Hepatic stellate cell (primary cell): Measurements from ENCODE around the gene CES2.
A peak's percentile ranks its signal among the peaks of the same experiment; 100 is the strongest.
"Not testable (repeated sequence)": the region's sequence is repeated elsewhere in the genome, so short reads cannot be mapped to it uniquely, and the experiment has no call there.

Experiments used
- DNase-seq: peaks from one replicate; pipeline ENCODE4 v3.0.0; 2011; ENCODE audit warnings: low spot score

Gene CES2, protein sequence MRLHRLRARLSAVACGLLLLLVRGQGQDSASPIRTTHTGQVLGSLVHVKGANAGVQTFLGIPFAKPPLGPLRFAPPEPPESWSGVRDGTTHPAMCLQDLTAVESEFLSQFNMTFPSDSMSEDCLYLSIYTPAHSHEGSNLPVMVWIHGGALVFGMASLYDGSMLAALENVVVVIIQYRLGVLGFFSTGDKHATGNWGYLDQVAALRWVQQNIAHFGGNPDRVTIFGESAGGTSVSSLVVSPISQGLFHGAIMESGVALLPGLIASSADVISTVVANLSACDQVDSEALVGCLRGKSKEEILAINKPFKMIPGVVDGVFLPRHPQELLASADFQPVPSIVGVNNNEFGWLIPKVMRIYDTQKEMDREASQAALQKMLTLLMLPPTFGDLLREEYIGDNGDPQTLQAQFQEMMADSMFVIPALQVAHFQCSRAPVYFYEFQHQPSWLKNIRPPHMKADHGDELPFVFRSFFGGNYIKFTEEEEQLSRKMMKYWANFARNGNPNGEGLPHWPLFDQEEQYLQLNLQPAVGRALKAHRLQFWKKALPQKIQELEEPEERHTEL

DNA sequence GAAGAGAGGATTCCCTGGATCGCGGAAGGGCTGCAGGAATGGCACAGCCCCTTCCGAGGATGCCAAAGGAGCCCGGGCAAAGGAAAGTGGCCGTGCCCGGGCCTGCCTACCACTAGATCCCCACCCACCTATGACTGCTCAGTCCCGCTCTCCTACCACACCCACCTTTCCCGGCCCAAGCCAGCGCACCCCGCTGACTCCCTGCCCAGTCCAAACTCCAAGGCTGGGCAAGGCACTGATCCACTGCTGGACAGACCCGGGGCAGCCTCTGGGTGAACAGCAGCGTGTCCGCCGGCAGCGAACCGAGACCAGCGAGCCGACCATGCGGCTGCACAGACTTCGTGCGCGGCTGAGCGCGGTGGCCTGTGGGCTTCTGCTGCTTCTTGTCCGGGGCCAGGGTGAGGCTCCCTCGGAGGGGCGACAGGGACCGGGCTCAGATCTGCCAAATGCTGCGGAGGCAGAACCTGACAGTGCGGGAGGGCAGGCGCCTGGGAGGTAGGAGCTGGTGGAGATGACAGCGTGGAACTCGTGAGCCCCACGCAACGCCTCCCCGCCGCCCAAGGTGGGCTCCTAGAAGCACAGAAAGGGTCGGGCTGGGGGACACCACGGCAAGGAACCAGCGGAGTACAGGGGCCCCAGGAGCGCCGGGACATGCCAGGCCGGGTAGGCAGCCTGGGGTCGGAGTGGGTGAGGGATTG is at the start of gene CES2:
Gene CES2, plus strand, starts transcription at position 203 of the 698 bp plus-strand sequence. Its CDS starts 120 bp downstream, at position 323.
- DNase-seq, result peak; percentile 77

DNA sequence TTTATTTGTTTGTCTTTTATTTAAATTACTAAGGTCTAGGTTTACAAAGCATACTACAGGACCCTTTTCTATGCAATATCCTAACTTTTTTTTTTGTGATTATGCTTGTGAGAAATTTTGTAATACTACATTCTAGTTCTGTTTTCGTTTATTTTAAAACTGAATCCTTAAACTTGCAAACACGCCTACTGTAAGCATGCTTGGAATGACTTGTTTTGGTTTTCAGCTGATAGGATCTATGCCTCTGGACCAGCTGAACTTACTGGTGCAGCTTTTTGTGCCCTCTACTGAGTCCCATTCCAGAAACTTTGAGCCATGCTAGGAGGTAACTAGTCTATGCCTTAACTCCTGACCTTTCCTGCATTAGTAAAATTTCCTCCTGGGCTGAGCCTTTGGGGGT is 49.0 kb upstream of the CES2 start:
- no peak for DNase-seq

DNA sequence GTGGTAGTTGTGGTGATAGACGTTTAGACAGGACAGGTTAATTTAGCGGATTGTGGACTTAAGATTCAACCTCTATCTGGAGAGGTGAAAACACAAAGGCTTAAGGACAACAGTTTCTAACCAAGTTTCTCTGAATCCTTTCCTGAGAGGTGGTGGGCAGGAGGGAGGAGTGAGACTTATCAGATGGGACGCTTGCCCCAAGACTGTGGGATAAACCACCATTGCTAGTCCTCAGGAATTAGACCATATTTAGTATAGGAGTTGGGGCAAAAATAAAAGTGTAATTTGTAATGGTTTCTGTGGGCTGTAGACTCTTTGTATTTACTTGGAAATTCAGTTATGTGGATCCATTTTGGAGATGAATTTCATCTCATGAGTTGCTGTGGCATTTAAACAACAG is 48.4 kb upstream of the CES2 start:
- DNase-seq, result no peak

DNA sequence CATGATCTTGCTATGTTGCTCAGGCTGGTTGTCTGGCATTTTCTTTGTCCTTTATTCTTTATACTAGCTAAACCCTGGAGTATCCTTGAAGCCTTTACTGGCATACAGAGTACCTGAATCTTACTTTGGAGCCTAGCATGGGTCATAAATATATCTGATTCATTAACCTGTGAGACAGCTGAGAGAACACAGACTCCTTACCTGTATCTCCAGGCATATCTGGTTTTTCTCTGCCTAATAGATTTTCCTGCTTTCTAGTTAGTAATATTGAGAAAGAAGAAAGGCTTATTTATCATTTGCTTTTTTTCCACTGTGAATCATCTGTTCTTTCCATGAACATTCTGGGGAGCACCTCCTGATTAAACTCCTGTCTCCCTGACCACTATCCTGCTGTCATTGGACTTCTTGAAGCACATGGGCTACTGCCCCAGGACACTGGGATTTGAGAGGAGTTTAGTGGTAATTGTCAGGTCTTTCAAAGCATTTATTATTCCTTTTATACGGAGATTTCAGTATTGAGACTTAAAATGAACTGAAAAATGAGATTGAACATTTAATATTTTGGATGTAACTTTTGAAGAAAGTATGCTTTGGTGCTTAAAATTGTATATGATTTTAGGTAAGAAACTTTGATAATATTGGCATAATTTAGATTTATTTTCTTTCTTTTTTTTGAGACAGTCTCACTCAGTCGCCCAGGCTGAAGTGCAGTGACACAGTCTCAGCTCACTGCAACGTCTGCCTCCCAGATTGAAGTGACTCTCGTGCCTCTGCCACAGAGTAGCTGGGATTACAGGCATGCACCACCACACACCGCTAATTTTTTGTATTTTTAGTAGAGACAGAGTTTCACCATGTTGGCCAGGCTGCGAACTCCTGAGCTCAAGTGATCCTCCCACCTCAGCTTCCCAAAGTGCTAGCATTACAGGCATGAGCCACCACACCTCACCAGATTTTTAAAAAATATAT is 46.4 kb upstream of the CES2 start:
- DNase-seq, result no peak

DNA sequence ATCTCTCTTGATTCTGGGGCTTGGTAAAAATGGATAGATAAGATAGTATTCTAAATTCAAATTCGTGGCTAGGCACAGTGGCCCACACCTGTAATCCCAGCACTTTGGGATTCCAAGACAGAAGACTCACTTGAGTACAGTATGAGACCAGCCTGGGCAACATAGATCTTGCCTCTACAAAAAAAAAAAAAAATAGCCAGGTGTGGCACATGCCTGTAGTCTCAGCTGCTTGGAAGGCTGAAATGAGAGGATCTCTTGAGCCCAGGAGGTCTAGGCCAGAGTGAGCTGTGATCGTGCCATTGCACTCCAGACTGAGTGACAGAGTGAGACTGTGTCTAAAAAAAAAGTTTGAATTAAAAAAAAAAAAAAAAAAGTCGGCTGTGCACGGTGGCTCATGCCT is 45.7 kb upstream of the CES2 start:
- DNase-seq, result no peak

DNA sequence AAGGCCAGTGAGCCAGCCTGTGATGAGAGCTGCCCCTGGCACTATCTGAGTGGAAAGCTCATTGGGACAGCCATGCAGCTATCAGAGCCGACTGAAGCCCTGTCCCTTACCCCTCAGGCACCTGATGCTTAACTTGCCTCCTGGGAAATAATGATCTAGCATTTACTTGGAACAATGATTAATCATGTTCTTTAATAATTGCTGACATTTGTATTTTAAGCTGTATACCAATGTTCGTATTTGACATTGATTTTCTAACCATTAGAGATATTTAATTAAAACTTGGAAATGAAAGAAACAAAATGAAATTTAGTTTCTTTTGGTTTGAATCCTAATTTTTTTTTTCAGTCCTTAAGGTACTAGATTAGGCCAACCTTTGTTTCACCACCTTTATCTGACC is 44.5 kb upstream of the CES2 start:
- no peak for DNase-seq

DNA sequence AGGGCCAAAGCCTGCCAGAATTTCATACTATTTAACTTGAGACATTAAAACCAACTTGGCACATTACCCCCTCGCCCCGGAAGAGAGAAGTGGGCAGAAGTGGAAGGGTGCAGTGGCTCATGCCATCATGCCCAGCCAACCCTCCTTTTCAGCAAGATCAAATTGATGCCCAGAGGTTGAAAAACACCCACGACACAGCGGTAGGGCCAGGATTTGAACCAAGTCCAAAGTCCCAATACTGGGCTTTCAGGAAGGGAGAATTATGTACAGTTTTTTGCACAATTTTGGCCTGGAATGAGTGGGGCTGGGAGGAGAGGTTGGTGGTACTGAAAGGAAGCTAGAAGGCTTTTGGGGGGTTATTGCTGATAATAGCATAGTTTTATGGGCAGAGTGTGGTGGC is 44.0 kb upstream of the CES2 start:
- no peak for DNase-seq

DNA sequence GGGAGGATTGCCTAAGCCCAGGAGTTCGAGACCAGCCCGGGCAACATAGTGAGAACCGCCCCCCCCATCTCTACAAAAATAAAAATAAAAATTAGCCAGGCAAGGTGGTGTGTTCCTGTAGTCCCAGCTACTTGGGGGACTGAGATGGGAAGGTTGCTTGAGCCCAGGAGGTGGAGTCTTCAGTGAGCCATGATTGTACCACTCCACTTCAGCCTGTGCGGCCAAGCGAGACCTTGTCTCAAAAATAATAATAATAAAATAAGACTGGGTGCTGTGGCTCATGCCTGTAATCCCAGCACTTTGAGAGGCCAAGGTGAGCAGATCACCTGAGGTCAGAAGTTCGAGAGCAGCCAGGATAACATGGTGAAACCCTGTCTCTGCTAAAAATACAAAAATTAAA is 43.5 kb upstream of the CES2 start:
- no peak for DNase-seq

DNA sequence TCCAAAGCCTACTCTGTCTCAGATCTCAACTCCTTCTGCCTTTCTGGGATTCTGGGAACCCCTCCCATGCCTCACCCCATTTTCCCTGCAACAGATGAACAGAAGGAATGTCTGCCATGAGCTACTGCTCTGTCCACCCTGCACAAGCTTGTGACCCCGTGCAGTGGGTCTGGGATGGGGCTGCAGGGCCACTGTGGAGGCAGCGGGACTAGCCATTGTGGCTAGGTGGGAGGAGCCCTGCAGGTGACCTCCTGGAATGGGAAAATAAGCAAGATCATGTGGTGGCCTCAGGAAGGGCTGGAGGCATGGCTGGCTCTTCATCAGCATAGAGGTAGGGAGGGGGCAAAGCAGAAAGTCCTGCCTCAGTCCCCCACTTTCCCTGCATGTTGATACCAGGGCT is 41.3 kb upstream of the CES2 start:
- no peak for DNase-seq

DNA sequence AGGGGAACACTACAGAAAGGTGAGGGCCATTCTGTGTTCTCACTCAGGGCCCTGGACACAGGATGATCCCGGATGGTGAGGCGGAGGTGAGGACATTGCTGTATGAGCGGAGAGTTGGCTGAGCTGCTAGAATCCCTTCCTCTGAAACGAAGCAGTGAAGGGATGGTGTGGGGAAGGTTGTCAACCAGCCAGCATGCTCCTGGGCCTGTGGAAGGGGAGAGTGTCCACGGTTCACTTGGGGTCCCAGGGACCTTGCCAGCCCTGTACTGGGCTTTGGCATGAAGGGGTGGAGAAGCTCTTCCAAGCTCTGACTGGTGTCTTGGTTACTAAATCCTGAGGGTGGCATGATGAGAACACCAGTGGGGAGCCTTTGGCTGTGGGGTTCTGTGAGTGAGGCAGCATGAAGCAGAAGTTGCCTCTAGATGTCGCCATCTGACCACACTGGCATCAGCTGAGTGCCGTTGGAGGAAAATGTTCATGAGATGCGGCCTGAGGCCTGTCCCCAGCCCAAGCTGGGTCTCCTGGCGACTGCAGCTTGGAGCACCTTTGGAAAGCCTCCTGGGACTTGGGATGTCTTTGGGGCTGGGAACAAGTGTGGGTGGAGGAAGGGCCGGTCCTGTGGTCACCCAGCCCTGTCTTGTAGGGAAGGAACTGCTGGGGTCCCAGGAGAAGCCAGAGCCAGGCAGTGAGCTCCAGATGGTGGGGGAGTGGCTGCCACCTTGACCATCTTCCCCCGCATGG is 40.2 kb upstream of the CES2 start:
- DNase-seq, result peak; percentile 65

DNA sequence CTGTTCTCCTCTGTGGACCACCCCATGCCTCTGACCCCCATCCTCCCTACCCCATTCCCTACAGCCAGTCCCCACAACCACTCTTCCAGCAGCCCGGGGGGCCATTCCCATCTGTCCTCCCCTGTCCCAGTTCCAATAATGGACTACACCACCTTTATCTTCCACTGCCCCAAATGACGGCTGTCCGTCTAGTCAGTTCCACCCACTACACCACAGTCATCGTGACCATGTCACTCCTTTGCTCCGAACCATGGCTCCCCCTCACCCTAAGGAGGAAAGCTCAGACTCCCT is 39.7 kb upstream of the CES2 start:
- DNase-seq, result no peak

DNA sequence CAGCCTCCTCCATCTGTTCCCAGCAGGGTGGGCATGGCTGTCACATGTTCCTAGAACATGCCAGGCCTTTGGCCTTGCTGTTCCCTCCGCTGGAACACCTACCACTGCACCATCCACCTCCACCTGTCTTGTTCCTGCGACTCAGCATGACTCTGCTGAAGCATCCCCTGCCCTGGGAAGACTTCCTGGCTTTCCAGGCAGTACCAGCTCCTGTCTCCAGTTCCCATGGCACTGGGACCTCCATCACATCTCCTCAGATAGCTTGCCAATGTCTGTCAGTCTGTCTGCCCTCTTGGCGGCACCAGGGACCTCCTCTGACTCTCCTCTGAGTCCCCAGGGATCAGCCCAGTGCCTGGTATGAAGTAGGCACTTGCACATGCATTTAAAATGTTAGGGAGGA is 39.3 kb upstream of the CES2 start:
- DNase-seq, result peak; percentile 2

DNA sequence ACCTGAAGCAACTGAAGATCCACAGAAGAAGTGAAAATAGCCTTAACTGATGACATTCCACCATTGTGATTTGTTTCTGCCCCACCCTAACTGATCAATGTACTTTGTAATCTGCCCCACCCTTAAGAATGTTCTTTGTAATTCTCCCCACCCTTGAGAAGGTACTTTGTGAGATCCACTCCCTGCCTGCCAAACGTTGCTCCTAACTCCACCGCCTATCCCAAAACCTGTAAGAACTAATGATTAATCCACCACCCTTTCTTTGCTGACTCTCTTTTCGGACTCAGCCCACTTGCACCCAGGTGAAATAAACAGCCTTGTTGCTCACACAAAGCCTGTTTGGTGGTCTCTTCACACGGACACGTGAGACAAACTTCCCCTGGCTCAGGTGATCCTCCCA is 38.6 kb upstream of the CES2 start:
- DNase-seq, result not testable (repeated sequence)

DNA sequence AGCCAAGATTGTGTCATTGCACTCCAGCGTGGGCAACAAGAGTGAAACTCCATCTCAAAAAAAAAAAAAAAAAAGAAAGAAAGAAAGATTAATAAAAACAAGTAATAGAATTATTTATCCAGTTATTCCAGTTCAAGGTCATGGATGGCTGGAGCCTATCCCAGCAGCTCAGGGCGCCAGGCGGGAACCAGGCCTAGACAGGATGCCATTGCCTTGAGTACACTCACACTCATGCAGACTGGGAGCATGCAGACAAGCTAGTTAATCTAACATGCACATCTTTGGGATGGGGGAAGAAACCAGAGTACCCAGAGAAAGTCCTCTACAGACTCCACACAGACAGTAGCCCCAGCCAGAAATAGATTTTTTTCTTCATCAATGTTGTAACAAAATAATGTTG is 37.1 kb upstream of the CES2 start:
- DNase-seq, result peak; percentile 65

DNA sequence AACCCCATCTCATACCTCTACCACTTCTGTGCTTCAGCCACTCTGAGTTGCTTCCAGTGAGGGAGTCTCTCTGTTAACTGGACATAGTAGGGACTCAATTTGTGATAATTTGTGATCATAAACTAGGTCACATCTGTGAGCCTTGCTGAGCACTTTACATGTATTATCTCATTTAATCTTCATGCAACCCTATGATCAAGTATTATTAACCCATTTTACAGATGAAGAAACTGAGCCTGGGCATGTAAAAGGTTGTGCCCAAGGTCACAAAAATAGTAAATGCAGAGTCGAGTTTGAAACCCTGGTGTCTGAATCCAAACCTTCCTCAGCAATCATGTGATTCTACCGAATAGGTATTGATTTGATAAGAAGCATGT is 36.4 kb upstream of the CES2 start:
- no peak for DNase-seq

DNA sequence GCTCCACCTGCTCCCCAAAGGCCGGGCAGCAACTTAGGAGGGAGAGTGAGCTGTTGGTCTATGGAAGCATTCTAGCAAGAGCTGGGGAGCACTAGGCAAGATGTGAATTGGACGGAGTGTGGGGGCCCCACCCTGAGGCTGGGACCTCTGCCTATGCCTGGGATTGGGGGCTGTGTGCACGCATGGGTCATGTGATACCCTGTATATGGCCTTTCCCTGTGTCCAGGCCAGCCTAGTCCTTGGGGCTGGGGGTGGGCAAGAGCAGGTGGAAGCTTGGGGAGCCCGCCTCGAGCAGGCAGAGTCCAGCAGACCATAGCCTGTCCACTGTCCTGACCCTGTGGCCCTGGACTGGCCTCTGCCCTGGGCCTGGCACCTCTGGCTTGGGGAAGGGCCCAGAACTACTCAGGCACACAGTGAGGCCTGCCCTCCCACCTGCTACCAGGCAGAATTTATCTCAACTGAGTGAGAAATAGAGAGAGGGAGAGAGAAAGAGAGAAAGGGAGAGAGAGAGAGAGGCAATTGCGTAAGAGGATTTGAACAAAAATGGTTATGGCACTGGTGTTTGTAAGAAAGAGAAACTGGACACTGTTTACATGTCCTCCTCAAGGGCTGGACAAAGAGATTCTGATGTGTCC is 35.9 kb upstream of the CES2 start:
- DNase-seq, result peak; percentile 41

DNA sequence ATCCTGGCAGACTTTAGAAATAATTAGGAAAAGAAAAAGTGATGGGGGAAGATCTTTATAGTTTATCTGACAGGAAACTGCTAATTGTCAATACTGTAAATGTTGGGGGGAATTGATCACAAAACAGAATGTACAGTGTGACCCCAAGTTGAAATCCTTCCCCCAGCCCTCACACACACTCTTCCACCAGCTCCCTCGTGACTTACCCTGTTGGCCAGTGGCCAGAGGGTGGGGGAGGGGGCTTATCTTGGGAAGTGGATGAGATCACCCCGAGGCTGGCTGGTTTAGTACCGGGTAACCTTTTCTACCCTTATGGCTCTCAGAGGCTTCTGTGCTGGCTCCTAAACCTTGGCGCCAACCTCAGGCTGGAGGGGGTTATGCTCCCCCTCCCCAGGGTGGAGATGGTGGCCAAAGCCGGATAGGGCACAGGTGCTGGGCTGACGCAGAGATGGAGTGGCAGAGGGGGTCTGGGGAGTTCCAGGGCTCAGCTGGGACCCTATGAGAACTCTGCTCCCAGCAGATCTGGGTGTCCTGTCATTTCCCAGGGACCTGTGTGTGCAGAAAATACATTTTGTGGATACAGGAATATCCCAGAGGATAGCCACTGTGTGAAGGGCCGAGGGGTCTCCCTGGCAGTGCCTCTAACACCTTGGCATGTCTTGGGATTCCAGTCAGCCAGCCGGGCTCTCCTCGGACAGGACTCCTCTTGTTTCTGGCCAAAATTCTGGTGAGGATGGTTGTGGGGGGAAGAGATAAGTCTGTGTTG is 35.2 kb upstream of the CES2 start:
- peak; percentile 82 for DNase-seq

DNA sequence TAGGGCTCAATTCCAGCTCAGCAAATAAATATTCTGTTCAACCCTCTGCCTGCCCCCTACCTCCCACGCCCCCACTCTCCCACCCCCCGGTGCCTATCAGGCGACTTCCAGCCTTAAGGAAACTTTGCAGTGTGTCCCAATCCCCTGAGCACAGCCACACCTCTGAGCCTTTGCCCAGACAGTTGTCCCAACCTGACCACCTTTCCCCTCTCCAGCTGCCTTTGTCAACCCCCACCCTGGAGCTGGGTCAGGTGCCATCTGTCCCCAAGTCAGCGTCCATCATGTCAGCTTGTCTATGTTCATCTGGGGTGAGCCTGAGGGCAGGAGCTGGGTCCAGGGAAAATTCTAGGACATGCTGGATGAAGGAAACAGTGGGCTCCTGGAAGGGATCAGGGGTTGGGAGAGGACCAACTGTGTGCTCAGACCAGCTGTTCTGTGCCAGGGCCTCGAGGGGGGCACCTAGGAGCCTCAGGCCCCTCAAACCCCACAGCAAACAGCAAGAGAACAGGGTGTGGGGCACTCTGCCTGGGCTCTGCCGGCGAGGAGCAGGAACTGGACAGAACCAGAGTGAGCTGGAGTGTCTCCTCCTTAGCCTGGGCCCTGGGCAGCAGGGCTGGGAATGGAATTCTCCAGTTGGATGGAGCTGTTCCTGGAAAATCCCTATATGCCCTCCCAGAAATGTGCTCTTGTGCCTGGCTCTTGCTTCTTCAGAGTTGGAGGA is 34.4 kb upstream of the CES2 start:
- peak; percentile 24 for DNase-seq

DNA sequence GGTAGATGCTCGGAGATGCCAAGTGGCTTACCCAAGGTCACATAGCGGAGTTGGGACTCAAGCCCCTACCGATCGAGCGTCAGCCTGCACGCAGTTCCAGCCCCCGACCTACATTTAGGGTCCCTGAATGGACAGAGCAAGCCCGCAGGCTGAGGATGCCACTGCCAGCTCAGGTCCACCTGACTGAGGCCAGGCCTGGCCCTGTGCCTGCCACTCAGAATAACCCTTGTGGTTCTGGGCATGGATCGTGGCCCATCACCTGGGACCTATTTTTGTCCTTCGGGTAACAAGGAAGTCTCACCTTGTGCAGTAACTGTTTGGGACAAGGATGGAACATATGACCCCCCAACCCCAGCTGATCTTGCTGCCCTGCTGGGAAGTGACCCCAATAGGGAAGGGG is 33.7 kb upstream of the CES2 start:
- no peak for DNase-seq
